ENCODE results near the gene TNIP1. TPM values are rescaled to one million over a fixed set of nuclear protein-coding genes. Genes with fewer than 3 reads are reported as not detected.

Gene TNIP1
- total RNA-seq, 1 donor from 2014 or later = 37.1 TPM

GRCh38 chr5:151105561-151105960 lies 24.7 kb upstream of the TNIP1 start:
- H3K9me3 Mint-ChIP-seq = no peaks in the 10 kb centered on the region
- peaks cover 21% of the 10 kb centered on the region for H3K36me3 Mint-ChIP-seq (ENCODE audit: low read depth)

GRCh38 chr5:151104795-151105194 lies 24.0 kb upstream of the TNIP1 start:
- Mint-ChIP-seq H3K4me3 (no peak overlapping the region), H3K27me3 (ENCODE audit: low read depth) (no peaks in the 10 kb centered on the region), H3K9me3 (no peaks in the 10 kb centered on the region), H3K4me1 (no peaks in the 10 kb centered on the region), H3K36me3 (ENCODE audit: low read depth) (peaks cover 21% of the 10 kb centered on the region), H3K27ac (ENCODE audit: unreplicated experiment) (no peak overlapping the region)
- DNase-seq (ENCODE audit: low read depth, low spot score) = no peak
- TF ChIP-seq CTCF (conservative IDR thresholded peaks at IDR 0.05) = no peak

More at GRCh38 chr5:151105561-151105960, 24.7 kb upstream of the TNIP1 start:
- Mint-ChIP-seq H3K4me3 (no peak overlapping the region), H3K27me3 (ENCODE audit: low read depth) (no peaks in the 10 kb centered on the region), H3K4me1 (no peaks in the 10 kb centered on the region), H3K27ac (ENCODE audit: unreplicated experiment) (no peak overlapping the region)
- DNase-seq (ENCODE audit: low read depth, low spot score) = no peak
- no peak for TF ChIP-seq CTCF (conservative IDR thresholded peaks at IDR 0.05)

GRCh38 chr5:151101746-151102145 lies 20.9 kb upstream of the TNIP1 start:
- H3K27me3 Mint-ChIP-seq (ENCODE audit: low read depth) = no peaks in the 10 kb centered on the region
- no peaks in the 10 kb centered on the region for H3K9me3 Mint-ChIP-seq
- no peak for TF ChIP-seq CTCF (conservative IDR thresholded peaks at IDR 0.05)
- H3K36me3 Mint-ChIP-seq (ENCODE audit: low read depth) = peaks cover 10% of the 10 kb centered on the region
- H3K4me3 Mint-ChIP-seq = no peak overlapping the region
- no peak for DNase-seq (ENCODE audit: low read depth, low spot score)
- no peak overlapping the region for H3K27ac Mint-ChIP-seq (ENCODE audit: unreplicated experiment)
- H3K4me1 Mint-ChIP-seq = no peaks in the 10 kb centered on the region

DNA sequence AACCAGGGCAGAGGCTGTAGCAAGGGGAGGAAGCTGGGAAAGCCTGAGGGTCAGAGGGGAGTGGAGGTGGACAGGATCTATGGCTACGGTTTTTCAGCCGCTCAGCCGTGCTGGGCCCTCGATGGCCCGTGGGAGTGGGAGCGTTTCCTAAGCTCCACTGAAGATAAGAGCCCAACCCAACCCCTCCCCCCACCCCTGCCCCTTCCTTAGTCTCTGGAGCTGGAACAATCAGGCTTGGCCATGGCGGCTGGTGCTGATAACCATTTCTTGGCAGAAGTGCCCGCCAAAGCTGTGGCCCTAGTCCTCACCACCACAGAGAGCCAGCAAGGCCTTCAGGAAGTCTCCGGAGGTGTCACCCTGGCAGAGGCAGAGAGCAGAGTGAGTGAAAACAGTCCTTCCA lies 20.3 kb upstream of the TNIP1 start:
- DNase-seq (ENCODE audit: low read depth, low spot score) = no peak
- Mint-ChIP-seq H3K36me3 (ENCODE audit: low read depth) (peaks cover 10% of the 10 kb centered on the region), H3K4me3 (no peak overlapping the region), H3K27me3 (ENCODE audit: low read depth) (no peaks in the 10 kb centered on the region), H3K9me3 (no peaks in the 10 kb centered on the region), H3K27ac (ENCODE audit: unreplicated experiment) (no peak overlapping the region), H3K4me1 (peaks cover 3% of the 10 kb centered on the region)
- TF ChIP-seq CTCF (conservative IDR thresholded peaks at IDR 0.05) = no peak

- Mint-ChIP-seq H3K27me3 (ENCODE audit: low read depth) (peaks cover 4% of the 10 kb centered on the region), H3K4me1 (peaks cover 8% of the 10 kb centered on the region), H3K36me3 (ENCODE audit: low read depth) (peaks cover 10% of the 10 kb centered on the region), H3K9me3 (no peaks in the 10 kb centered on the region), H3K27ac (ENCODE audit: unreplicated experiment) (no peak overlapping the region), H3K4me3 (no peak overlapping the region)
- DNase-seq (ENCODE audit: low read depth, low spot score) = no peak
- TF ChIP-seq CTCF (conservative IDR thresholded peaks at IDR 0.05) = no peak
These were observed 19.8 kb upstream of the TNIP1 start for GRCh38 chr5:151100681-151101080.

GRCh38 chr5:151098768-151099121 lies 17.9 kb upstream of the TNIP1 start:
- peak overlapping the region; percentile 38 for H3K27ac Mint-ChIP-seq (ENCODE audit: unreplicated experiment)
- no peak overlapping the region for H3K4me3 Mint-ChIP-seq
- no peak for DNase-seq (ENCODE audit: low read depth, low spot score)
- H3K9me3 Mint-ChIP-seq = no peaks in the 10 kb centered on the region
- peaks cover 19% of the 10 kb centered on the region for H3K4me1 Mint-ChIP-seq
- H3K36me3 Mint-ChIP-seq (ENCODE audit: low read depth) = peaks cover 5% of the 10 kb centered on the region
- no peak for TF ChIP-seq CTCF (conservative IDR thresholded peaks at IDR 0.05)
- H3K27me3 Mint-ChIP-seq (ENCODE audit: low read depth) = peaks cover 4% of the 10 kb centered on the region

Data from neural crest cell (in vitro differentiated cells).